SK-N-SH treated with all-trans-retinoic acid at 6 μM for 48 hours (cell line): ENCODE measurements around the gene UBA7.

Experiments
- ARNTL ChIP-seq: fragments of 450-650 bp; formaldehyde crosslinking; IDR thresholded peaks from 2 replicates; pipeline ENCODE4 v1.5.0; 2020; ENCODE audit warnings: low read depth, mild to moderate bottlenecking, moderate library complexity, borderline replicate concordance
- BACH2 ChIP-seq: fragments of 250-450 bp; sonication (Bioruptor Pico); IDR thresholded peaks from 2 replicates; pipeline ENCODE4 v1.9.0; 2021; ENCODE audit warnings: mild to moderate bottlenecking, borderline replicate concordance
- GLIS3 ChIP-seq: fragments of 250-450 bp; sonication (Bioruptor Pico); IDR thresholded peaks from 2 replicates; pipeline ENCODE4 v1.5.0; 2020; ENCODE audit warnings: mild to moderate bottlenecking, moderate library complexity
- PPARA ChIP-seq: fragments of 250-450 bp; sonication (Bioruptor Pico); IDR thresholded peaks from 2 replicates; pipeline ENCODE4 v1.5.0; 2020; ENCODE audit warnings: mild to moderate bottlenecking, borderline replicate concordance
- RARB ChIP-seq: fragments of 250-450 bp; sonication (Bioruptor Pico); IDR thresholded peaks from 2 replicates; pipeline ENCODE4 v1.8.0; 2021; ENCODE audit warnings: mild to moderate bottlenecking, moderate library complexity
- SNAI2 ChIP-seq: fragments of 250-450 bp; sonication (Bioruptor Pico); IDR thresholded peaks from 2 replicates; pipeline ENCODE4 v1.5.0; 2020; ENCODE audit warnings: mild to moderate bottlenecking, moderate library complexity
- TOX ChIP-seq: fragments of 250-450 bp; sonication (Bioruptor Pico); IDR thresholded peaks from 2 replicates; pipeline ENCODE4 v1.8.0; 2021; ENCODE audit warnings: mild to moderate bottlenecking, moderate library complexity, borderline replicate concordance
- ZC3H10 ChIP-seq: fragments of 250-450 bp; sonication (Bioruptor Pico); IDR thresholded peaks from 2 replicates; pipeline ENCODE4 v1.5.1; 2021; ENCODE audit warnings: mild to moderate bottlenecking, moderate library complexity
- ZFP30 ChIP-seq: fragments of 450-650 bp; formaldehyde crosslinking; IDR thresholded peaks from 2 replicates; pipeline ENCODE4 v1.5.0; 2022; ENCODE audit warnings: mild to moderate bottlenecking, moderate library complexity
- ZNF8 ChIP-seq: fragments of 450-650 bp; formaldehyde crosslinking; IDR thresholded peaks from 2 replicates; pipeline ENCODE4 v1.5.0; 2020; ENCODE audit warnings: mild to moderate bottlenecking, moderate library complexity
- TF ChIP-seq, protein P1 (sequence below): fragments of 250-450 bp; sonication (Bioruptor Pico); IDR thresholded peaks from 2 replicates; pipeline ENCODE4 v1.8.0; 2020; ENCODE audit warnings: mild to moderate bottlenecking, moderate library complexity, borderline replicate concordance
- TF ChIP-seq, protein P2 (sequence below): fragments of 250-450 bp; sonication (Bioruptor Pico); IDR thresholded peaks from 2 replicates; pipeline ENCODE4 v1.5.1; 2021; ENCODE audit warnings: mild to moderate bottlenecking, moderate library complexity
- TF ChIP-seq, protein P3 (sequence below): fragments of 250-450 bp; sonication (Bioruptor Pico); IDR thresholded peaks from 2 replicates; pipeline ENCODE4 v1.5.0; 2020; ENCODE audit warnings: mild to moderate bottlenecking, moderate library complexity

DNA sequence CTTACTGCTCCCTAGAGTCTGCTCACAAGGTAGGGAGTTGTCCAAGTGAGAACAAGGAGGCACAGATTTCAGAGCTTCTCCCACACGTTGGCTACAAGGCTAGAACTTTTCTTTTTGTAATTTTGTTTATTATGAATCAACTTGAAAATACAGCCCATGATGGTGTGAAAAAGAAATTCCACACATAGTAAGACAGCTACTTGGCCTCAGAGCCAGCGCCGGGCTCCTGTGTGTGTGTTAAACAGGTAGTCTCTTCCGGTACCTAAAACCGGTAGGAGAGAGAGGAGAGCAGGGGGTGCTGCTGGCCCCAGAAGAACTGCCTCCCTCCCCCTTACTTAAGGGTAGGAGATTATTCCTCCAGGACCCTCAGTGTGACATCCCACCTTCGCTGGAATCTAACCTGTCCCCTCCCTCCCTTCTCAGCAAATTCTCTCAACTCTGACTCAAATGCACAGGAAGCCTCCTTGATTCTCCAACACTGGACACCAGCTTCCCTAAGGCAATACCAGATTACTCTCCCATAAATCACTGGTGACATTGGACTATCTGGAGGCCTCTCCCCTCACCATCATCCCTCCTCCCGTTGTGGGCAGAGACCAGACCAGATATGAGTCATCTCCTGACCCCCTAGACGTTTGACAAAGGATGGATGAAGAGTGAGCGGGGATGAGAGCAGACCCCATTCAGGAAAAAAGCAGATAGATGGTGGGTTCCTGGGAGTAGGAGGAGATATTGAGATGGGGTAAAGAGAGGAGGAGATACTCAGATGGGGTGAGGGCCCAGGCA is 22.9 kb downstream of the UBA7 start:
- no peak for TF ChIP-seq RARB (CRISPR knock-in tag)
- TF ChIP-seq TOX (CRISPR knock-in tag) = no peak
- TF ChIP-seq GLIS3 (CRISPR knock-in tag) = no peak
- no peak for TF ChIP-seq ZNF8 (CRISPR knock-in tag)
- TF ChIP-seq ZFP30 (CRISPR knock-in tag) = no peak
- TF ChIP-seq, protein P1, sequence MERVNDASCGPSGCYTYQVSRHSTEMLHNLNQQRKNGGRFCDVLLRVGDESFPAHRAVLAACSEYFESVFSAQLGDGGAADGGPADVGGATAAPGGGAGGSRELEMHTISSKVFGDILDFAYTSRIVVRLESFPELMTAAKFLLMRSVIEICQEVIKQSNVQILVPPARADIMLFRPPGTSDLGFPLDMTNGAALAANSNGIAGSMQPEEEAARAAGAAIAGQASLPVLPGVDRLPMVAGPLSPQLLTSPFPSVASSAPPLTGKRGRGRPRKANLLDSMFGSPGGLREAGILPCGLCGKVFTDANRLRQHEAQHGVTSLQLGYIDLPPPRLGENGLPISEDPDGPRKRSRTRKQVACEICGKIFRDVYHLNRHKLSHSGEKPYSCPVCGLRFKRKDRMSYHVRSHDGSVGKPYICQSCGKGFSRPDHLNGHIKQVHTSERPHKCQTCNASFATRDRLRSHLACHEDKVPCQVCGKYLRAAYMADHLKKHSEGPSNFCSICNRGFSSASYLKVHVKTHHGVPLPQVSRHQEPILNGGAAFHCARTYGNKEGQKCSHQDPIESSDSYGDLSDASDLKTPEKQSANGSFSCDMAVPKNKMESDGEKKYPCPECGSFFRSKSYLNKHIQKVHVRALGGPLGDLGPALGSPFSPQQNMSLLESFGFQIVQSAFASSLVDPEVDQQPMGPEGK (CRISPR knock-in tag) = no peak
- TF ChIP-seq PPARA (CRISPR knock-in tag) = no peak
- TF ChIP-seq, protein P2, sequence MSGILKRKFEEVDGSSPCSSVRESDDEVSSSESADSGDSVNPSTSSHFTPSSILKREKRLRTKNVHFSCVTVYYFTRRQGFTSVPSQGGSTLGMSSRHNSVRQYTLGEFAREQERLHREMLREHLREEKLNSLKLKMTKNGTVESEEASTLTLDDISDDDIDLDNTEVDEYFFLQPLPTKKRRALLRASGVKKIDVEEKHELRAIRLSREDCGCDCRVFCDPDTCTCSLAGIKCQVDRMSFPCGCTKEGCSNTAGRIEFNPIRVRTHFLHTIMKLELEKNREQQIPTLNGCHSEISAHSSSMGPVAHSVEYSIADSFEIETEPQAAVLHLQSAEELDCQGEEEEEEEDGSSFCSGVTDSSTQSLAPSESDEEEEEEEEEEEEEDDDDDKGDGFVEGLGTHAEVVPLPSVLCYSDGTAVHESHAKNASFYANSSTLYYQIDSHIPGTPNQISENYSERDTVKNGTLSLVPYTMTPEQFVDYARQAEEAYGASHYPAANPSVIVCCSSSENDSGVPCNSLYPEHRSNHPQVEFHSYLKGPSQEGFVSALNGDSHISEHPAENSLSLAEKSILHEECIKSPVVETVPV (CRISPR knock-in tag) = no peak
- TF ChIP-seq, protein P3, sequence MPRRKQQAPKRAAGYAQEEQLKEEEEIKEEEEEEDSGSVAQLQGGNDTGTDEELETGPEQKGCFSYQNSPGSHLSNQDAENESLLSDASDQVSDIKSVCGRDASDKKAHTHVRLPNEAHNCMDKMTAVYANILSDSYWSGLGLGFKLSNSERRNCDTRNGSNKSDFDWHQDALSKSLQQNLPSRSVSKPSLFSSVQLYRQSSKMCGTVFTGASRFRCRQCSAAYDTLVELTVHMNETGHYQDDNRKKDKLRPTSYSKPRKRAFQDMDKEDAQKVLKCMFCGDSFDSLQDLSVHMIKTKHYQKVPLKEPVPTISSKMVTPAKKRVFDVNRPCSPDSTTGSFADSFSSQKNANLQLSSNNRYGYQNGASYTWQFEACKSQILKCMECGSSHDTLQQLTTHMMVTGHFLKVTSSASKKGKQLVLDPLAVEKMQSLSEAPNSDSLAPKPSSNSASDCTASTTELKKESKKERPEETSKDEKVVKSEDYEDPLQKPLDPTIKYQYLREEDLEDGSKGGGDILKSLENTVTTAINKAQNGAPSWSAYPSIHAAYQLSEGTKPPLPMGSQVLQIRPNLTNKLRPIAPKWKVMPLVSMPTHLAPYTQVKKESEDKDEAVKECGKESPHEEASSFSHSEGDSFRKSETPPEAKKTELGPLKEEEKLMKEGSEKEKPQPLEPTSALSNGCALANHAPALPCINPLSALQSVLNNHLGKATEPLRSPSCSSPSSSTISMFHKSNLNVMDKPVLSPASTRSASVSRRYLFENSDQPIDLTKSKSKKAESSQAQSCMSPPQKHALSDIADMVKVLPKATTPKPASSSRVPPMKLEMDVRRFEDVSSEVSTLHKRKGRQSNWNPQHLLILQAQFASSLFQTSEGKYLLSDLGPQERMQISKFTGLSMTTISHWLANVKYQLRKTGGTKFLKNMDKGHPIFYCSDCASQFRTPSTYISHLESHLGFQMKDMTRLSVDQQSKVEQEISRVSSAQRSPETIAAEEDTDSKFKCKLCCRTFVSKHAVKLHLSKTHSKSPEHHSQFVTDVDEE = no peak
- TF ChIP-seq BACH2 = no peak
- TF ChIP-seq SNAI2 = no peak
- TF ChIP-seq ZC3H10 (CRISPR knock-in tag) = no peak
- TF ChIP-seq ARNTL (CRISPR knock-in tag) = no peak
